ENCODE measurements around the gene USP20. TPM values are rescaled to one million over a fixed set of nuclear protein-coding genes. Genes with fewer than 3 reads are reported as not detected.

The USP20 gene
- total RNA-seq, 2 experiments from 2014 or later, result 80.4 to 80.9 TPM

DNA sequence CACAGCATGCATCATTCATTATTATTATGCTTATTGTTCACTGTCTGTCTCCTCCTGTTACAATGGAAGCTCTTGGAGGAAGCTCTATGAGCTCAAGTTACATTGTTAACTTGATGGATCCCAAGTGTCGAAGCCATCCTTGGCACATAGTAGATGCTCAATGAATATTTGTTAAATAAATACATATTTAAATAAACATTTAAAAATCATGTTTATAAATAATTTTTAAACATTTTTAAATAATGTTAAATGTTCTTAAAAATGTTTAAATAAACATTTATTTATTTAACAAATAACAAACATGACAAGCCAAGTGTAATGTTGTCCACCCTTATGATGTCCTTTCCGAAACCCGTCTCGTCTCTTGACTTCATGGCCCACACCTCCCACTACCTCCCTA lies 69.5 kb downstream of the USP20 start:
- no peak overlapping the region for H3K27ac ChIP-seq (ENCODE audit: low read depth in 1 of 2, low read length in 2 of 2)
- Mint-ChIP-seq H3K36me3 (ENCODE audit: low read depth) (peaks cover 93% of the 10 kb centered on the region), H3K4me1 (ENCODE audit: low read depth) (peaks cover 43% of the 10 kb centered on the region), H3K4me3 (no peak overlapping the region), H3K9me3 (no peaks in the 10 kb centered on the region), H3K27ac (peak overlapping the region; percentile 63), H3K27me3 (no peaks in the 10 kb centered on the region)
- no peak for TF ChIP-seq CTCF (IDR thresholded peaks at IDR 0.05)
- DNase-seq (no peak), ATAC-seq (ENCODE audit: poor library complexity) (no peak)
- intact Hi-C loops (cut with DNase I, micrococcal nuclease), result no loop called here
- peaks cover 91% of the 10 kb centered on the region for H3K36me3 ChIP-seq (ENCODE audit: insufficient read depth, low read length)
- H3K27me3 ChIP-seq (ENCODE audit: control insufficient read depth in 1 of 2, insufficient read depth in 2 of 2, low read length in 2 of 2), result no peaks in the 10 kb centered on the region
- no peak overlapping the region for H3K4me3 ChIP-seq (ENCODE audit: low read length)
- POLR2A ChIA-PET, result interaction anchor here (0.6 to 7.7 kb wide), 4 partner anchors 16 to 42 kb away, joined by 3 to 64 read pairs (median 3); no protein-coding TSS in a partner anchor
- peaks cover 16% of the 10 kb centered on the region for H3K4me1 ChIP-seq (ENCODE audit: insufficient read depth, low read length)
- no peaks in the 10 kb centered on the region for H3K9me3 ChIP-seq (ENCODE audit: control insufficient read depth in 1 of 2, insufficient read depth in 1 of 2, low read length in 2 of 2)
- CTCF ChIA-PET, result interaction anchor here (0.6 to 7.5 kb wide), 4 partner anchors 18 to 36 kb away, joined by 3 to 19 read pairs (median 4); no protein-coding TSS in a partner anchor

GRCh38 chr9:129906298-129906697 lies 71.0 kb downstream of the USP20 start:
- intact Hi-C loops (cut with DNase I, micrococcal nuclease), result no loop called here
- TF ChIP-seq CTCF (IDR thresholded peaks at IDR 0.05), result no peak
- ChIA-PET POLR2A (interaction anchor here (1.4 to 7.7 kb wide), 2 partner anchors 12 to 17 kb away, joined by 4 to 64 read pairs; no protein-coding TSS in a partner anchor), CTCF (interaction anchor here (1.1 to 7.5 kb wide), 3 partner anchors 18 to 21 kb away, joined by 3 to 19 read pairs (median 5); no protein-coding TSS in a partner anchor)
- DNase-seq, result no peak
- Histone ChIP-seq H3K27ac (ENCODE audit: low read depth in 1 of 2, low read length in 2 of 2) (no peak overlapping the region), H3K27me3 (ENCODE audit: control insufficient read depth in 1 of 2, insufficient read depth in 2 of 2, low read length in 2 of 2) (no peaks in the 10 kb centered on the region), H3K4me3 (ENCODE audit: low read length) (no peak overlapping the region), H3K9me3 (ENCODE audit: control insufficient read depth in 1 of 2, insufficient read depth in 1 of 2, low read length in 2 of 2) (no peaks in the 10 kb centered on the region), H3K4me1 (ENCODE audit: insufficient read depth, low read length) (peaks cover 12% of the 10 kb centered on the region), H3K36me3 (ENCODE audit: insufficient read depth, low read length) (peaks cover 89% of the 10 kb centered on the region)
- Mint-ChIP-seq H3K27me3 (no peaks in the 10 kb centered on the region), H3K27ac (peak overlapping the region; percentile 63), H3K36me3 (ENCODE audit: low read depth) (peaks cover 90% of the 10 kb centered on the region), H3K4me3 (no peak overlapping the region), H3K9me3 (no peaks in the 10 kb centered on the region), H3K4me1 (ENCODE audit: low read depth) (peaks cover 52% of the 10 kb centered on the region)
- ATAC-seq (ENCODE audit: poor library complexity), result no peak

DNA sequence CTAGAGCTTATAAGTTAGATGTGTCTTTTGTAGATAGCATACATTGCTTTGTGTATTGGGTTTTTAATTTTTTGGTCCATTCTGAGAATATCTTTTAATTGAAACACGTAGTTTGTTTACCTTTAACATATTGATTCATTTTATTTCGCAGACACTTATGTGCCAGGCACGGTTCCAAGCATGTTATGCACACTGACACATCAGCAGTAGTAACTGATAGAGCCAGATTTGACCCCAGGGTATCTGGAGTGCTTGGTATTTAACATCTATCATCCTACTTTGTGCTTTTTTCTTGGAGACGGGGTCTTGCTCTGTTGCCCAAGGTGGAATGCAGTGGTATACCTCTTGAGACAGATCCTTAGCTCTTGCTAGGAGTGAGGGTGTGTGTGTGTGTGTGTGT lies 71.9 kb downstream of the USP20 start:
- Histone ChIP-seq H3K27me3 (ENCODE audit: control insufficient read depth in 1 of 2, insufficient read depth in 2 of 2, low read length in 2 of 2) (no peaks in the 10 kb centered on the region), H3K36me3 (ENCODE audit: insufficient read depth, low read length) (peaks cover 89% of the 10 kb centered on the region), H3K4me3 (ENCODE audit: low read length) (no peak overlapping the region), H3K9me3 (ENCODE audit: control insufficient read depth in 1 of 2, insufficient read depth in 1 of 2, low read length in 2 of 2) (no peaks in the 10 kb centered on the region), H3K4me1 (ENCODE audit: insufficient read depth, low read length) (peaks cover 10% of the 10 kb centered on the region), H3K27ac (ENCODE audit: low read depth in 1 of 2, low read length in 2 of 2) (no peak overlapping the region)
- Mint-ChIP-seq H3K36me3 (ENCODE audit: low read depth) (peaks cover 87% of the 10 kb centered on the region), H3K4me3 (no peak overlapping the region), H3K27me3 (no peaks in the 10 kb centered on the region), H3K4me1 (ENCODE audit: low read depth) (peaks cover 47% of the 10 kb centered on the region), H3K27ac (peak overlapping the region; percentile 65), H3K9me3 (no peaks in the 10 kb centered on the region)
- intact Hi-C loops (cut with DNase I, micrococcal nuclease), result no loop called here
- no peak for DNase-seq
- ATAC-seq (ENCODE audit: poor library complexity), result no peak
- CTCF ChIA-PET, result interaction anchor here (1.1 to 7.5 kb wide), 2 partner anchors 22 to 134 kb away, joined by 4 to 19 read pairs; no protein-coding TSS in a partner anchor
- TF ChIP-seq CTCF (IDR thresholded peaks at IDR 0.05), result no peak
- POLR2A ChIA-PET, result interaction anchor here (0.7 to 7.7 kb wide), 2 partner anchors 12 to 18 kb away, joined by 3 to 64 read pairs; no protein-coding TSS in a partner anchor
